ENCODE measurements around the gene DENND10.
A peak's percentile ranks its signal among the peaks of the same experiment; 100 is the strongest.
"Not testable (repeated sequence)": the region's sequence is repeated elsewhere in the genome, so short reads cannot be mapped to it uniquely, and the experiment has no call there.

The DENND10 gene

DNA sequence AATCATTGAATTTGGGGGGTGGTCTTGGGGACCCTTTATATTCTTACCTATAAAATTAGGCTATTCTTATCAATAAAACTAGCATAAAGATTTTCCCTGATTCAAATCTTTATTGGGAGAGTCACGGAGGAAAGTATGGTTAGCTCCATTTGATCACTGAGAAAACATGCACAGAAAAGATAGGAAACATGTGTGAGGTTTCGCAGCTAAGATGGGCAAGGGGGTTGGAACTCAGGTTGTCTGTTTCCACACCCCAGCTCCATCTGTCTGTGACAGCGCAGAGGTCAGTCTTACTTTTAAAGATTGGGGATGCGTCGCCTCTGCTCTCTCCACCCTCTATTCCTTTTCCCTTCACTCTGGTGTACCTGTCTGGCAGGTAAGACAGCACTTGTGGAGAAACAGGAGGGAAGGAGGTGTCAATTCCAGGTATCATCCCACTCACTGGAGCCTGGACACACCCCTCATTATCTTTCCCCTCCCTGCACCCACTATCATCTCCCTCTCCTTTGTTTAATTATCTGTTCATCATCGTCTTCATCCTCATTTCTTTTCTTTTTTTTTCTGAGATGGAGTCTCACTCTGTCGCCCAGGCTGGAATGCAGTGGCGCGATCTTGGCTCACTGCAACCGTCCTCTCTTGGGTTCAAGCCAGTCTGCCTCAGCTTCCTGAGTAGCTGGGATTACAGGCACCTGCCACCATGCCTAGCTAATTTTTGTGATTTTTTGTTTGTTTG lies 2.4 kb upstream of the DENND10 start:
- H3K27me3 Mint-ChIP-seq (ENCODE audit: low read depth, poor library complexity) = peaks cover 11% of the 10 kb centered on the region
- TF ChIP-seq, protein P1, sequence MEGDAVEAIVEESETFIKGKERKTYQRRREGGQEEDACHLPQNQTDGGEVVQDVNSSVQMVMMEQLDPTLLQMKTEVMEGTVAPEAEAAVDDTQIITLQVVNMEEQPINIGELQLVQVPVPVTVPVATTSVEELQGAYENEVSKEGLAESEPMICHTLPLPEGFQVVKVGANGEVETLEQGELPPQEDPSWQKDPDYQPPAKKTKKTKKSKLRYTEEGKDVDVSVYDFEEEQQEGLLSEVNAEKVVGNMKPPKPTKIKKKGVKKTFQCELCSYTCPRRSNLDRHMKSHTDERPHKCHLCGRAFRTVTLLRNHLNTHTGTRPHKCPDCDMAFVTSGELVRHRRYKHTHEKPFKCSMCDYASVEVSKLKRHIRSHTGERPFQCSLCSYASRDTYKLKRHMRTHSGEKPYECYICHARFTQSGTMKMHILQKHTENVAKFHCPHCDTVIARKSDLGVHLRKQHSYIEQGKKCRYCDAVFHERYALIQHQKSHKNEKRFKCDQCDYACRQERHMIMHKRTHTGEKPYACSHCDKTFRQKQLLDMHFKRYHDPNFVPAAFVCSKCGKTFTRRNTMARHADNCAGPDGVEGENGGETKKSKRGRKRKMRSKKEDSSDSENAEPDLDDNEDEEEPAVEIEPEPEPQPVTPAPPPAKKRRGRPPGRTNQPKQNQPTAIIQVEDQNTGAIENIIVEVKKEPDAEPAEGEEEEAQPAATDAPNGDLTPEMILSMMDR (IDR thresholded peaks at IDR 0.05) = no peak

DNA sequence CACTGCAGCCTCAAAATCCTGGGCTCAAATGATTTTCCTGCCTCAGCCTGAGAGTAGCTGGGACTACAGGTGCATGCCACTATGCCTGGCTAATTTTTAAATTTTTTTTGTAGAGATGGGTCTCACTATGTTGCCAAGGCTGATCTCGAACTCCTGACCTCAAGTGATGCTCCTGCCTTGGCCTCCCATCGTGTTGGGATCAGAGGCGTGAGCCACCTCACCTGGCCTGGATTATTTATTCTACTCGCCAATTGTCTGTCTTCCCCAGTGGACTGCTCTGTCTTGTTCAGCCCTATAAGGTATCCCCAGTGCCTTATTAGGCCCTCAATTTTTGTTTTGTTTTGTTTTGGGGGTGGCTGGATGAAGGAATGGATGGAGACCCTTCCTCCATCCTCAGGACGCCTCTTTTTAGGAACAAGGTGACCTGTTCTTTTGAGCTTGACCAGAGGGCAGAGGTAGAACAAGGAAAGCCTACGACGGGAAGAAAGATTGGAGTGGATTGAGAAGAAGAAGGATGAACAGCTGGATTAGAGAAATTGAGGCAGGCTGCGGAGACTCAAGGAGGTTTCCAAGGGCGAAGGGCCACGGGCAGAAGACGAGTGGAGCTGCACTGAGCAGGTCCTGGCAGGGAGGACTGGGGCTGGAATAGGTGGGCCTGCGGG lies 541 bp upstream of the DENND10 start:
- Mint-ChIP-seq H3K9me3 (no peaks in the 10 kb centered on the region), H3K4me1 (peaks cover 33% of the 10 kb centered on the region), H3K27ac (peak overlapping the region; percentile 10), H3K36me3 (ENCODE audit: low read depth) (peaks cover 15% of the 10 kb centered on the region), H3K4me3 (peak overlapping the region; percentile 72), H3K27me3 (ENCODE audit: low read depth, poor library complexity) (peaks cover 8% of the 10 kb centered on the region)
- no peak for DNase-seq
- TF ChIP-seq, protein P1 (IDR thresholded peaks at IDR 0.05) = no peak

More for the DNA sequence above, 2.4 kb upstream of the DENND10 start:
- Mint-ChIP-seq H3K9me3 (no peaks in the 10 kb centered on the region), H3K36me3 (ENCODE audit: low read depth) (no peaks in the 10 kb centered on the region), H3K4me1 (peaks cover 32% of the 10 kb centered on the region), H3K4me3 (no peak overlapping the region), H3K27ac (no peak overlapping the region)
- DNase-seq = no peak

DNA sequence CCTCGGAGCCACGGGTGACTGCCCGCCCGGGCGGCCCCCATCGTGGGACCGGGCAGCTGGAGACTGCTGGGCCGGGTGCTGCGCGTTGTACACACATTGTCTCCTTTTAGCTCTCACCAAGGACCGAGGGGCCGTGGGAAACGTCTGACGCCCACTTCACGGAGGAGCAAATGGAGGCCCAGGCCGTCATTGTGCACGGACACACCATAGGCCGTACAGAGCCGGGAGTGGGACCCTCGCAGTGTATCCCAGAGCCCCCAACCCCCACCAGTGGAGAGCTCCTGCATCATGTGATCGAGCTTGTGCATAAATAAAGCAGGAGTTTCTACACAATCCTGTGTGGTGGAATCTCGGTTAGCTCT lies 722 bp downstream of the DENND10 start:
- TF ChIP-seq, protein P1 (IDR thresholded peaks at IDR 0.05) = no peak
- Mint-ChIP-seq H3K27ac (no peak overlapping the region), H3K4me1 (peaks cover 33% of the 10 kb centered on the region), H3K9me3 (no peaks in the 10 kb centered on the region), H3K27me3 (ENCODE audit: low read depth, poor library complexity) (peaks cover 5% of the 10 kb centered on the region), H3K36me3 (ENCODE audit: low read depth) (peaks cover 23% of the 10 kb centered on the region), H3K4me3 (peak overlapping the region; percentile 88)
- no peak for DNase-seq

DNA sequence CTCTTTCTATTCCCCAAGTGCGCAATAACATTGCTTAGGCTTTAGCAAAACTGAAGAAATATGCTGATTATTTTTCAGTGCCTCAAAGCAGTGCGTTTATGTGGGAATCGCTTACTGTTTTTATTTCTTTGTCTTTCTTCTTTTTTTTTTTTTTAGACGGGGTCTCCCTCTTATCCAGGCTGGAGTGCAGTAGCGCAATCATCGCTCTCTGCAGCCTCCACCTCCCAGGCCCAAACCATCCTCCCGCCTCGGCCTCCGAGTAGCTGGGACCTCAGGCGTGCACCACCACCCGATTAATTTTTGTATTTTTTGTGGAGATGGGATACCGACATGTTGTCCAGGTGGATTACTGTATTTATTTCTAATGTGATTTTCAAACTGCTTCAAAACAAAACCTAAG lies 1.2 kb downstream of the DENND10 start:
- peak overlapping the region; percentile 88 for H3K4me3 Mint-ChIP-seq
- DNase-seq = no peak
- no peaks in the 10 kb centered on the region for H3K9me3 Mint-ChIP-seq
- peaks cover 5% of the 10 kb centered on the region for H3K27me3 Mint-ChIP-seq (ENCODE audit: low read depth, poor library complexity)
- TF ChIP-seq, protein P1 (IDR thresholded peaks at IDR 0.05) = no peak
- peak overlapping the region; percentile 32 for H3K27ac Mint-ChIP-seq
- peaks cover 33% of the 10 kb centered on the region for H3K4me1 Mint-ChIP-seq
- peaks cover 27% of the 10 kb centered on the region for H3K36me3 Mint-ChIP-seq (ENCODE audit: low read depth)

DNA sequence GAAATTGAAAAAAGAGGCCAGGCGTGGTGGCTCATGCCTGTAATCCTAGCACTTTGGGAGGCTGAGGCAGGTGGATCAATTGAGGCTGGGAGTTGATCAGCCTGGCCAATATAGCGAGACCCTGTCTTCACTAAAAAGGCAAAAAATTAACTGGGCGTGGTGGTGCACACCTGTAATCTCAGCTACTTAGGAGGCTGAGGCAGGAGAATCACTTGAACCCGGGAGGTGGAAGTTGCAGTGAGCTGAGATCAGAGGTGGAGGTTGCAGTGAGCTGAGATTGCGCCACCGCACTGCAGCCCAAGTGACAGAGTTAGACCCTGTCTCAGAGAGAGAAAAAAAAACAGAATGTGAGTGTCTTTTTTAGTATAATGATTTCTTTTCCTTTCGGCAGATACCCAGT lies 2.0 kb downstream of the DENND10 start:
- not testable (repeated sequence) for DNase-seq
- Mint-ChIP-seq H3K36me3 (ENCODE audit: low read depth) (peaks cover 28% of the 10 kb centered on the region), H3K4me3 (peak overlapping the region; percentile 88)

DNA sequence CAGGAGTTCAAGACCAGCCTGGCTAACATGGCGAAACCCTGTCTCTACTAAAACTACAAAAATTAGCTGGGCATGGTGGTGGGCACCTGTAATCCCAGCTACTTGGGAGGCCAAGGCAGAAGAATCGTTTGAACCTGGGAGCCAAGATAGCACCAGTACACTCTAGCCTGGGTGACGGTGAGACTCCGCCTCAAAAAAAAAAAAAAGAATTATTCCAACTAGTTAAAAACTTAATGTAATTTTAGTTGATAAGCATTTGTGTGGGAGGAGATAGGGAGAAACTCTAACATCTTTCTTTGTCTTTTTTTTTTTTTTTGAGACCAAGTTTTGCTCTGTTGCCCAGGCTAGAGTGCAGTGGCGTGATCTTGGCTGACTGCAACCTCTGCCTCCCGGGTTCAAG lies 3.2 kb downstream of the DENND10 start:
- H3K27me3 Mint-ChIP-seq (ENCODE audit: low read depth, poor library complexity); H3K27ac Mint-ChIP-seq; DNase-seq; H3K9me3 Mint-ChIP-seq; H3K4me3 Mint-ChIP-seq: not testable (repeated sequence)
- H3K4me1 Mint-ChIP-seq = peaks cover 20% of the 10 kb centered on the region
- peaks cover 39% of the 10 kb centered on the region for H3K36me3 Mint-ChIP-seq (ENCODE audit: low read depth)

More for the DNA sequence above, 2.0 kb downstream of the DENND10 start:
- H3K27me3 Mint-ChIP-seq (ENCODE audit: low read depth, poor library complexity); H3K27ac Mint-ChIP-seq; H3K9me3 Mint-ChIP-seq: not testable (repeated sequence)
- peaks cover 29% of the 10 kb centered on the region for H3K4me1 Mint-ChIP-seq

DNA sequence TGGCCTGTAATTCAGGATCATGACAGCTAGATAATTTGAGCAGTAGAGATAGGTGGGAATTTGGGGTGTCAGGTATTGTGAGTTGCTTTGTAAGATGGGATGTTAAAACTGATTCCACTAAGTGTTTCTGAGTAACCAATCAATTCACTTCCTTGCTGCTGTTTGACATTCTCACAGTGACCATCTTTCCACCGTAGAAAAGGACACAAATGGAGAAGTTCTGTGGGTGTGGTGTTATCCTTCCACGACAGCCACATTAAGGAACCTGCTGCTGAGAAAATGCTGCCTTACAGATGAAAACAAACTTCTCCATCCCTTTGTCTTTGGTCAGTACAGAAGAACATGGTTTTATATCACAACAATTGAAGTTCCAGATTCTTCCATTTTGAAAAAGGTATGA lies 3.9 kb downstream of the DENND10 start:
- peaks cover 20% of the 10 kb centered on the region for H3K4me1 Mint-ChIP-seq
- not testable (repeated sequence) for DNase-seq; H3K4me3 Mint-ChIP-seq; H3K27me3 Mint-ChIP-seq (ENCODE audit: low read depth, poor library complexity); H3K27ac Mint-ChIP-seq; H3K9me3 Mint-ChIP-seq
- H3K36me3 Mint-ChIP-seq (ENCODE audit: low read depth) = peaks cover 41% of the 10 kb centered on the region
